ENCODE measurements around the gene MACROD2.

MACROD2 gene

GRCh38 chr20:15267935-15268334 is 1272.6 kb downstream of the MACROD2 start:
- no peaks in the 10 kb centered on the region for H3K27me3 ChIP-seq
- no peak overlapping the region for H3K27ac ChIP-seq
- no peak overlapping the region for H3K4me3 ChIP-seq (ENCODE audit: low read depth in 1 of 2, low read length in 1 of 2)
- H3K36me3 ChIP-seq, result no peaks in the 10 kb centered on the region
- no peaks in the 10 kb centered on the region for H3K4me1 ChIP-seq (ENCODE audit: control insufficient read depth in 1 of 2, insufficient read depth in 1 of 2, low read depth in 1 of 2, low read length in 1 of 2)
- H3K9me3 ChIP-seq, result no peaks in the 10 kb centered on the region
- TF ChIP-seq, protein P1, sequence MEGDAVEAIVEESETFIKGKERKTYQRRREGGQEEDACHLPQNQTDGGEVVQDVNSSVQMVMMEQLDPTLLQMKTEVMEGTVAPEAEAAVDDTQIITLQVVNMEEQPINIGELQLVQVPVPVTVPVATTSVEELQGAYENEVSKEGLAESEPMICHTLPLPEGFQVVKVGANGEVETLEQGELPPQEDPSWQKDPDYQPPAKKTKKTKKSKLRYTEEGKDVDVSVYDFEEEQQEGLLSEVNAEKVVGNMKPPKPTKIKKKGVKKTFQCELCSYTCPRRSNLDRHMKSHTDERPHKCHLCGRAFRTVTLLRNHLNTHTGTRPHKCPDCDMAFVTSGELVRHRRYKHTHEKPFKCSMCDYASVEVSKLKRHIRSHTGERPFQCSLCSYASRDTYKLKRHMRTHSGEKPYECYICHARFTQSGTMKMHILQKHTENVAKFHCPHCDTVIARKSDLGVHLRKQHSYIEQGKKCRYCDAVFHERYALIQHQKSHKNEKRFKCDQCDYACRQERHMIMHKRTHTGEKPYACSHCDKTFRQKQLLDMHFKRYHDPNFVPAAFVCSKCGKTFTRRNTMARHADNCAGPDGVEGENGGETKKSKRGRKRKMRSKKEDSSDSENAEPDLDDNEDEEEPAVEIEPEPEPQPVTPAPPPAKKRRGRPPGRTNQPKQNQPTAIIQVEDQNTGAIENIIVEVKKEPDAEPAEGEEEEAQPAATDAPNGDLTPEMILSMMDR (IDR thresholded peaks at IDR 0.05), result no peak

GRCh38 chr20:15278041-15278440 is 1282.7 kb downstream of the MACROD2 start:
- no peaks in the 10 kb centered on the region for H3K4me1 ChIP-seq (ENCODE audit: control insufficient read depth in 1 of 2, insufficient read depth in 1 of 2, low read depth in 1 of 2, low read length in 1 of 2)
- H3K4me3 ChIP-seq (ENCODE audit: low read depth in 1 of 2, low read length in 1 of 2), result no peak overlapping the region
- TF ChIP-seq, protein P1 (IDR thresholded peaks at IDR 0.05), result no peak
- H3K9me3 ChIP-seq, result no peaks in the 10 kb centered on the region
- H3K36me3 ChIP-seq, result no peaks in the 10 kb centered on the region
- no peaks in the 10 kb centered on the region for H3K27me3 ChIP-seq
- H3K27ac ChIP-seq, result no peak overlapping the region

GRCh38 chr20:15287329-15287728 is 1292.0 kb downstream of the MACROD2 start:
- Histone ChIP-seq H3K4me1 (ENCODE audit: control insufficient read depth in 1 of 2, insufficient read depth in 1 of 2, low read depth in 1 of 2, low read length in 1 of 2) (no peaks in the 10 kb centered on the region), H3K9me3 (no peaks in the 10 kb centered on the region), H3K27me3 (no peaks in the 10 kb centered on the region), H3K36me3 (no peaks in the 10 kb centered on the region), H3K27ac (no peak overlapping the region), H3K4me3 (ENCODE audit: low read depth in 1 of 2, low read length in 1 of 2) (no peak overlapping the region)
- TF ChIP-seq, protein P1 (IDR thresholded peaks at IDR 0.05), result no peak

DNA sequence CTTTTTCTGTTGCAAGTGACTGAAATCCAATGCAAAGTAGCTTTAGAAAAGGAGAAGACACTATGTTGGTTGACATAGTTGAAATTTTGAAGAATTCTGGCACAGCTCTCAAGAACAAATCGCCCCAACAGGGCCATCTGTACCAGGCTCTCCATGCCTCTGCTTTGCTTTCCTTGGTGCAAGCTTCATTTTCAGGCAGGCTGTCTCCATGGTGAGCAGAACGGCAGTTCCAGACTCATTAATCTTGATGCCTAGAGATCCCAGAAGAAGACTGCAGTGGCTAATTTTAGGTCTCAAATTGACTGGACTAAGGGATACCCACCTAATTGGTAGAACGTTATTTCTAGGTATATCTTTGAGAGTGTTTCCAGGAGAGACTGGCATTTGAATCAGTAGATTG is 1292.8 kb downstream of the MACROD2 start:
- no peak overlapping the region for H3K4me3 ChIP-seq (ENCODE audit: low read depth in 1 of 2, low read length in 1 of 2)
- no peaks in the 10 kb centered on the region for H3K9me3 ChIP-seq

GRCh38 chr20:15289337-15289736 is 1294.0 kb downstream of the MACROD2 start:
- H3K4me3 ChIP-seq (ENCODE audit: low read depth in 1 of 2, low read length in 1 of 2), result no peak overlapping the region
- H3K27ac ChIP-seq, result no peak overlapping the region
- H3K4me1 ChIP-seq (ENCODE audit: control insufficient read depth in 1 of 2, insufficient read depth in 1 of 2, low read depth in 1 of 2, low read length in 1 of 2), result no peaks in the 10 kb centered on the region
- no peaks in the 10 kb centered on the region for H3K27me3 ChIP-seq
- H3K36me3 ChIP-seq, result no peaks in the 10 kb centered on the region
- no peaks in the 10 kb centered on the region for H3K9me3 ChIP-seq
- TF ChIP-seq, protein P1 (IDR thresholded peaks at IDR 0.05), result no peak

More for the DNA sequence above, 1292.8 kb downstream of the MACROD2 start:
- TF ChIP-seq, protein P1 (IDR thresholded peaks at IDR 0.05), result no peak
- Histone ChIP-seq H3K36me3 (no peaks in the 10 kb centered on the region), H3K27ac (no peak overlapping the region), H3K4me1 (ENCODE audit: control insufficient read depth in 1 of 2, insufficient read depth in 1 of 2, low read depth in 1 of 2, low read length in 1 of 2) (no peaks in the 10 kb centered on the region), H3K27me3 (no peaks in the 10 kb centered on the region)

DNA sequence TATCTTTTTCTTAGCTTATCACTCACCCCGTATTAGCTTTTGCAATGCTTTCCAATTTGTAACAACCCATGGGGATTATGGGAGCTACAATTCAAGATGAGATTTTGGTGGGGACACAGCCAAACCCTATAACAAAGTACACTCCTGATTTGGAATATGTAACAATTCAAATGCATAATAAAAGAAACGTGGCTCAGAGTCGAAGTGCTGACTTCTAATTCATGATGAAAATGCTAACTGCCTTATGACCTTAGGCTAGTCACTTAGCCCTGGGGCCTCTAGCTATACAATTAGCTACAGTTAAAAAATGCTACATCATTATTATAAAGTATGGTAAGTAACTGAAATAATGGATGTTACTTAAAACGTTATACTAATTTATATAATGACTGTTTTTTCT is 1297.1 kb downstream of the MACROD2 start:
- Histone ChIP-seq H3K36me3 (no peaks in the 10 kb centered on the region), H3K9me3 (no peaks in the 10 kb centered on the region), H3K27me3 (no peaks in the 10 kb centered on the region), H3K4me1 (ENCODE audit: control insufficient read depth in 1 of 2, insufficient read depth in 1 of 2, low read depth in 1 of 2, low read length in 1 of 2) (no peaks in the 10 kb centered on the region), H3K4me3 (ENCODE audit: low read depth in 1 of 2, low read length in 1 of 2) (no peak overlapping the region), H3K27ac (no peak overlapping the region)
- TF ChIP-seq, protein P1 (IDR thresholded peaks at IDR 0.05), result no peak
